NCI-H345 (cell line): ENCODE results near the gene EFNA4.

Experiments
- DNase-seq: peaks from one replicate; lab custom pipeline; 2025; lab: John Stamatoyannopoulos, UW

EFNA4 gene

GRCh38 chr1:155063550-155064110, at the start of gene EFNA4:
EFNA4 (plus strand) TSS chr1:155063740; CDS start chr1:155063824, 84 bp downstream.
- DNase-seq: peak; percentile 90

GRCh38 chr1:155014709-155015508, 48.6 kb upstream of the EFNA4 start:
- DNase-seq: no peak

GRCh38 chr1:155015527-155016230, 47.9 kb upstream of the EFNA4 start:
- DNase-seq: no peak

- DNase-seq: no peak
These were observed 47.2 kb upstream of the EFNA4 start for GRCh38 chr1:155016231-155016831.

GRCh38 chr1:155017041-155017945, 46.2 kb upstream of the EFNA4 start:
- no peak for DNase-seq

GRCh38 chr1:155017946-155018316, 45.6 kb upstream of the EFNA4 start:
- no peak for DNase-seq

- no peak for DNase-seq
These were observed 44.8 kb upstream of the EFNA4 start for GRCh38 chr1:155018617-155019348.

GRCh38 chr1:155019377-155020245, 43.9 kb upstream of the EFNA4 start:
- no peak for DNase-seq

GRCh38 chr1:155022136-155022926, 41.2 kb upstream of the EFNA4 start:
- DNase-seq: no peak

- peak; percentile 94 for DNase-seq
These were observed 40.7 kb upstream of the EFNA4 start for GRCh38 chr1:155022927-155023236.

- no peak for DNase-seq
These were observed 39.9 kb upstream of the EFNA4 start for GRCh38 chr1:155023627-155024026.

- DNase-seq: no peak
These were observed 39.2 kb upstream of the EFNA4 start for GRCh38 chr1:155024315-155024714.

GRCh38 chr1:155026154-155026553, 37.4 kb upstream of the EFNA4 start:
- no peak for DNase-seq

- no peak for DNase-seq
These were observed 37.0 kb upstream of the EFNA4 start for GRCh38 chr1:155026588-155026987.

GRCh38 chr1:155029513-155030242, 33.9 kb upstream of the EFNA4 start:
- no peak for DNase-seq

- DNase-seq: no peak
These were observed 33.2 kb upstream of the EFNA4 start for GRCh38 chr1:155030243-155030795.

- no peak for DNase-seq
These were observed 32.6 kb upstream of the EFNA4 start for GRCh38 chr1:155030899-155031298.

- DNase-seq: no peak
These were observed 30.7 kb upstream of the EFNA4 start for GRCh38 chr1:155032886-155033285.
